PC-3 (cell line): Measurements from ENCODE around the gene SHISAL2A. TPM values are rescaled to one million over a fixed set of nuclear protein-coding genes. Genes with fewer than 3 reads are reported as not detected.
A peak's percentile ranks its signal among the peaks of the same experiment; 100 is the strongest.

Source experiments
- ATAC-seq: fragments of 200-7000 bp; cut with Tn5 transposase; 2 replicates; pipeline ENCODE4 v1.9.1; 2020; ENCODE audit warnings: mild to moderate bottlenecking, moderate library complexity
- BruUV-seq: library from RNA; stranded (reverse); fragments of 400-500 nt; replicated peaks from 2 replicates; lab custom pipeline; 2021; lab: Mats Ljungman, UMichigan
- CTCF ChIA-PET: fragments of 300-600 bp; sonication (Branson Sonifier 250); formaldehyde crosslinking; loops from one replicate; lab custom pipeline; 2022; ENCODE audit warnings: antibody characterized with exemption; lab: Charles Lee
- POLR2A ChIA-PET: fragments of 300-600 bp; sonication (Branson Sonifier 250); formaldehyde crosslinking; loops from one replicate; lab custom pipeline; 2022; ENCODE audit warnings: antibody characterized with exemption; ENCODE audit not compliant: unreplicated experiment; lab: Charles Lee
- DNase-seq: peaks from one replicate; pipeline ENCODE4 v3.0.0-alpha.2; 2015
- H2AFZ ChIP-seq: fragments of 300-600 bp; sonication (generic); 2 replicates; pipeline ENCODE4 v1.6.0; 2016; ENCODE audit warnings: antibody characterized with exemption, low read length
- H3F3A ChIP-seq: fragments of 300-600 bp; sonication (generic); one replicate; pipeline ENCODE4 v1.6.0; 2017; ENCODE audit warnings: antibody characterized with exemption, low read length, control low read depth, mild to moderate bottlenecking; ENCODE audit not compliant: unreplicated experiment
- H3K27ac ChIP-seq: fragments of 300-600 bp; sonication (generic); 2 replicates; pipeline ENCODE4 v1.5.1; 2016; ENCODE audit warnings: mild to moderate bottlenecking, low read length
- H3K27me3 ChIP-seq: fragments of 300-600 bp; sonication (generic); 2 replicates; pipeline ENCODE4 v1.6.1; 2016; ENCODE audit warnings: low read length, mixed read lengths
- H3K36me3 ChIP-seq: fragments of 300-600 bp; sonication (generic); 2 replicates; pipeline ENCODE4 v1.6.1; 2016; ENCODE audit warnings: low read depth, mixed run types, low read length, mixed read lengths
- H3K4me1 ChIP-seq: fragments of 300-600 bp; sonication (generic); 2 replicates; pipeline ENCODE4 v1.5.1; 2016; ENCODE audit warnings: low read length; ENCODE audit not compliant: insufficient read depth
- H3K4me2 ChIP-seq: fragments of 300-600 bp; sonication (generic); 2 replicates; pipeline ENCODE4 v1.6.0; 2016; ENCODE audit warnings: low read length
- H3K4me3 ChIP-seq: fragments of 300-600 bp; sonication (generic); 2 replicates; pipeline ENCODE4 v1.5.1; 2016; ENCODE audit warnings: mild to moderate bottlenecking, low read length, mixed read lengths
- H3K79me2 ChIP-seq: fragments of 300-600 bp; sonication (generic); 2 replicates; pipeline ENCODE4 v1.6.1; 2017; ENCODE audit warnings: low read length, mixed read lengths
- H3K9ac ChIP-seq: fragments of 300-600 bp; sonication (generic); 2 replicates; pipeline ENCODE4 v1.6.0; 2016; ENCODE audit warnings: mild to moderate bottlenecking, low read length
- H3K9me2 ChIP-seq: fragments of 300-600 bp; sonication (generic); replicated peaks from 2 replicates; pipeline ENCODE4 v1.6.1; 2016; ENCODE audit warnings: mixed run types, low read length, mixed read lengths
- H3K9me3 ChIP-seq: fragments of 300-600 bp; sonication (generic); 2 replicates; pipeline ENCODE4 v1.6.1; 2016; ENCODE audit warnings: low read length, mixed read lengths
- H4K20me1 ChIP-seq: fragments of 300-600 bp; sonication (generic); 2 replicates; pipeline ENCODE4 v1.6.1; 2016; ENCODE audit warnings: low read length, mixed read lengths
- CTCF ChIP-seq: fragments of 300-600 bp; sonication (generic); conservative IDR thresholded peaks from 2 replicates; pipeline ENCODE4 v1.5.1; 2017; ENCODE audit warnings: antibody characterized with exemption, low read depth, mild to moderate bottlenecking, low read length
- EZH2 ChIP-seq: fragments of 300-600 bp; sonication (generic); IDR thresholded peaks from one replicate; pipeline ENCODE4 v1.6.1; 2017; ENCODE audit warnings: antibody characterized with exemption, mild to moderate bottlenecking, low read length; ENCODE audit not compliant: unreplicated experiment
- EZH2phosphoT487 ChIP-seq: fragments of 300-600 bp; sonication (generic); IDR thresholded peaks from 2 replicates; pipeline ENCODE4 v1.6.1; 2018; ENCODE audit warnings: mild to moderate bottlenecking, antibody characterized with exemption, low read length, borderline replicate concordance
- intact Hi-C: fragments of 100-400 bp; cut with micrococcal nuclease; formaldehyde crosslinking; loops from 2 replicates; pipeline ENCODE4 v1.9.0; 2023
- total RNA-seq: library from RNA; depleted of rRNA; stranded (reverse); fragments of >200 nt; gene quantifications from 2 replicates; pipeline ENCODE4 v1.2.3, GENCODE V29; 2014

The SHISAL2A gene
- total RNA-seq, 1 experiment from 2014 or later, result not detected

- TF ChIP-seq CTCF, result no peak
- TF ChIP-seq EZH2, result no peak
- no peak for TF ChIP-seq EZH2phosphoT487
- CTCF ChIA-PET, result no interaction called here
- Histone ChIP-seq H3K36me3 (no peaks in the 10 kb centered on the region), H3K4me3 (no peak overlapping the region), H3F3A (no peaks in the 10 kb centered on the region), H3K9ac (no peak overlapping the region), H3K4me2 (no peak overlapping the region), H2AFZ (no peak overlapping the region), H3K27ac (no peak overlapping the region), H3K4me1 (peaks cover 20% of the 10 kb centered on the region), H3K27me3 (no peaks in the 10 kb centered on the region), H4K20me1 (no peaks in the 10 kb centered on the region), H3K79me2 (no peaks in the 10 kb centered on the region), H3K9me2 (no peaks in the 10 kb centered on the region), H3K9me3 (no peaks in the 10 kb centered on the region)
- intact Hi-C loops, result no loop called here
- DNase-seq (no peak), ATAC-seq (no peak)
- BruUV-seq, result no TSS peak
- POLR2A ChIA-PET, result no interaction called here
Measured at GRCh38 chr1:52667984-52668383, 35.0 kb downstream of the SHISAL2A start.

DNA sequence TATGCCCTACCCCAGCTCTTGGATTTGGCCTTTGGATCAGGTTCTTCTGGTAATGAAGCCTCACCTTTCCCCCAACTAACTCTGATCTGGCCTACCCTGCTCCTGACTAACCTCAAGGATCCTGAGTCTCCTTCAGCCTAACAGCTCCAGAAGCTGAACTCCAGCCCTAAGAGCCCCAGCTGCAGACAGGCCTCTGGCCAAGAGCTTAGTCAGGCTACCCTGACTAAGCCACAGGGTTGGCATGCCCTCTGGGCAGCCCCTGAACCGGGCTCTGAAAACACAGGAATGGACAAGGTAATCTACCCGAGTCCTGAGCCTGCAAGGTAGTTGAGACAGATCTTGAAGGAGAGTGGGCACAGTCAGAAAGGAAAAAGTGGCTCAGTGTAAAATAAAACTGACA, 35.7 kb downstream of the SHISAL2A start:
- no peaks in the 10 kb centered on the region for H3K9me3 ChIP-seq
- POLR2A ChIA-PET, result no interaction called here
- intact Hi-C loops, result no loop called here
- TF ChIP-seq EZH2 (no peak), EZH2phosphoT487 (no peak), CTCF (no peak)
- peaks cover 14% of the 10 kb centered on the region for H3K4me1 ChIP-seq
- no peaks in the 10 kb centered on the region for H3K36me3 ChIP-seq
- no peaks in the 10 kb centered on the region for H3F3A ChIP-seq
- CTCF ChIA-PET, result no interaction called here
- no peaks in the 10 kb centered on the region for H3K9me2 ChIP-seq
- DNase-seq (peak; percentile 81), ATAC-seq (peak; percentile 82)
- H3K9ac ChIP-seq, result no peak overlapping the region
- H3K4me3 ChIP-seq, result no peak overlapping the region
- H3K27me3 ChIP-seq, result no peaks in the 10 kb centered on the region
- no peak overlapping the region for H3K27ac ChIP-seq
- H3K79me2 ChIP-seq, result no peaks in the 10 kb centered on the region
- no peaks in the 10 kb centered on the region for H4K20me1 ChIP-seq
- H2AFZ ChIP-seq, result no peak overlapping the region
- H3K4me2 ChIP-seq, result peak overlapping the region; percentile 32
- no TSS peak for BruUV-seq

- no peaks in the 10 kb centered on the region for H3K9me2 ChIP-seq
- ChIA-PET POLR2A (no interaction called here), CTCF (no interaction called here)
- H3K4me2 ChIP-seq, result no peak overlapping the region
- H3K79me2 ChIP-seq, result no peaks in the 10 kb centered on the region
- no peaks in the 10 kb centered on the region for H3K36me3 ChIP-seq
- H3K27ac ChIP-seq, result no peak overlapping the region
- TF ChIP-seq CTCF (no peak), EZH2phosphoT487 (no peak), EZH2 (no peak)
- no peak overlapping the region for H3K9ac ChIP-seq
- peaks cover 21% of the 10 kb centered on the region for H3K4me1 ChIP-seq
- H3K4me3 ChIP-seq, result no peak overlapping the region
- H3K9me3 ChIP-seq, result no peaks in the 10 kb centered on the region
- ATAC-seq (no peak), DNase-seq (no peak)
- BruUV-seq, result no TSS peak
- H2AFZ ChIP-seq, result no peak overlapping the region
- H4K20me1 ChIP-seq, result no peaks in the 10 kb centered on the region
- no peaks in the 10 kb centered on the region for H3F3A ChIP-seq
- intact Hi-C loops, result no loop called here
- H3K27me3 ChIP-seq, result no peaks in the 10 kb centered on the region
Measured at GRCh38 chr1:52669696-52670095, 36.7 kb downstream of the SHISAL2A start.
